OCI-LY7 (cell line): ENCODE results near the gene KLHL6. TPM values are rescaled to one million over a fixed set of nuclear protein-coding genes. Genes with fewer than 3 reads are reported as not detected.

ENCODE experiments used
- BruUV-seq: library from RNA; stranded (reverse); fragments of 400-500 nt; replicated peaks from 2 replicates; lab custom pipeline; 2021; lab: Mats Ljungman, UMichigan
- CTCF ChIA-PET: fragments of 300-600 bp; sonication (Branson Sonifier 250); formaldehyde crosslinking; loops from one replicate; lab custom pipeline; 2022; ENCODE audit warnings: antibody characterized with exemption; ENCODE audit not compliant: unreplicated experiment; lab: Charles Lee
- POLR2A ChIA-PET: fragments of 300-600 bp; sonication (Branson Sonifier 250); formaldehyde crosslinking; loops from one replicate; lab custom pipeline; 2022; ENCODE audit warnings: antibody characterized with exemption; lab: Charles Lee
- DNase-seq: peaks from one replicate; pipeline ENCODE4 v3.0.0-alpha.2; 2015; ENCODE audit warnings: low spot score
- H2AFZ ChIP-seq: fragments of 200-600 bp; sonication (generic), shearing (Covaris generic); 2 replicates; pipeline ENCODE4 v1.6.1; 2014; ENCODE audit warnings: mild to moderate bottlenecking, antibody characterized with exemption, low read length, moderate library complexity
- H3K27ac ChIP-seq: fragments of 200-600 bp; sonication (generic); 2 replicates; pipeline ENCODE4 v1.5.1; 2014; ENCODE audit warnings: mixed run types, low read depth, mild to moderate bottlenecking, moderate library complexity, low read length, inconsistent platforms; ENCODE audit not compliant: poor library complexity, severe bottlenecking
- H3K36me3 ChIP-seq: fragments of 200-600 bp; sonication (generic); 2 replicates; pipeline ENCODE4 v1.6.1; 2014; ENCODE audit warnings: mild to moderate bottlenecking, antibody characterized with exemption, low read length, moderate library complexity, mixed read lengths; ENCODE audit not compliant: insufficient read depth
- H3K4me1 ChIP-seq: fragments of 200-600 bp; sonication (generic); 2 replicates; pipeline ENCODE4 v1.5.1; 2014; ENCODE audit warnings: mild to moderate bottlenecking, low read length; ENCODE audit not compliant: insufficient read depth, poor library complexity, severe bottlenecking
- H3K4me2 ChIP-seq: fragments of 200-600 bp; sonication (generic); 2 replicates; pipeline ENCODE4 v1.6.1; 2014; ENCODE audit warnings: mild to moderate bottlenecking, low read length
- H3K4me3 ChIP-seq: fragments of 200-600 bp; sonication (generic); 2 replicates; pipeline ENCODE4 v1.5.1; 2014; ENCODE audit warnings: mild to moderate bottlenecking, low read depth, low read length; ENCODE audit not compliant: poor library complexity, severe bottlenecking
- H3K79me2 ChIP-seq: fragments of 200-600 bp; sonication (generic); 2 replicates; pipeline ENCODE4 v1.6.1; 2016; ENCODE audit warnings: low read depth, mild to moderate bottlenecking, low read length, moderate library complexity, mixed read lengths; ENCODE audit not compliant: insufficient read depth
- H3K9me2 ChIP-seq: fragments of 200-600 bp; sonication (generic); 2 replicates; pipeline ENCODE4 v1.6.1; 2016; ENCODE audit warnings: mild to moderate bottlenecking, low read length, mixed read lengths; ENCODE audit not compliant: insufficient read depth
- H3K9me3 ChIP-seq: fragments of 200-600 bp; sonication (generic); 2 replicates; pipeline ENCODE4 v1.6.1; 2014; ENCODE audit warnings: mild to moderate bottlenecking, mixed run types, low read length, mixed read lengths
- H4K20me1 ChIP-seq: fragments of 200-600 bp; sonication (generic); 2 replicates; pipeline ENCODE4 v1.6.1; 2014; ENCODE audit warnings: mild to moderate bottlenecking, antibody characterized with exemption, low read length, moderate library complexity, mixed read lengths; ENCODE audit not compliant: insufficient read depth
- CTCF ChIP-seq: fragments of 200-600 bp; sonication (generic); conservative IDR thresholded peaks from 2 replicates; pipeline ENCODE4 v1.5.1; 2014; ENCODE audit warnings: mild to moderate bottlenecking, antibody characterized with exemption, low read length, moderate library complexity, mixed read lengths
- EZH2phosphoT487 ChIP-seq: fragments of 200-600 bp; sonication (generic); IDR thresholded peaks from 2 replicates; pipeline ENCODE4 v1.6.1; 2018; ENCODE audit warnings: low read depth, borderline replicate concordance, mild to moderate bottlenecking, mixed run types, antibody characterized with exemption, low read length, moderate library complexity, mixed read lengths
- intact Hi-C: fragments of 100-400 bp; cut with micrococcal nuclease; formaldehyde crosslinking; loops from one replicate; pipeline ENCODE4 v1.10.0; 2022; ENCODE audit not compliant: unreplicated experiment
- total RNA-seq, 2 experiments: library from RNA; depleted of rRNA in 1 of 2; stranded (reverse); fragments of >200 nt in 1 of 2; shearing (Covaris generic) in 1 of 2; gene quantifications; 2 replicates each; pipeline ENCODE4 v1.2.3, GENCODE V29; 2014 to 2022

Gene KLHL6
- total RNA-seq, 2 experiments from 2014 or later: 143 to 169 TPM

GRCh38 chr3:183487016-183487415, 68.5 kb downstream of the KLHL6 start:
- Histone ChIP-seq H3K9me3 (no peaks in the 10 kb centered on the region), H3K36me3 (peaks cover 69% of the 10 kb centered on the region), H3K4me2 (no peak overlapping the region), H3K4me3 (no peak overlapping the region), H4K20me1 (no peaks in the 10 kb centered on the region), H3K4me1 (peaks cover 42% of the 10 kb centered on the region), H2AFZ (no peak overlapping the region), H3K27ac (peak overlapping the region; percentile 31), H3K79me2 (no peaks in the 10 kb centered on the region), H3K9me2 (no peaks in the 10 kb centered on the region)
- DNase-seq: no peak
- TF ChIP-seq CTCF (no peak), EZH2phosphoT487 (no peak)
- intact Hi-C loops: no loop called here
- ChIA-PET POLR2A (interaction anchor here (1.1 to 2.1 kb wide), 4 partner anchors 12 to 66 kb away, joined by 3 to 7 read pairs (median 4); no protein-coding TSS in a partner anchor), CTCF (no interaction called here)
- no TSS peak for BruUV-seq

DNA sequence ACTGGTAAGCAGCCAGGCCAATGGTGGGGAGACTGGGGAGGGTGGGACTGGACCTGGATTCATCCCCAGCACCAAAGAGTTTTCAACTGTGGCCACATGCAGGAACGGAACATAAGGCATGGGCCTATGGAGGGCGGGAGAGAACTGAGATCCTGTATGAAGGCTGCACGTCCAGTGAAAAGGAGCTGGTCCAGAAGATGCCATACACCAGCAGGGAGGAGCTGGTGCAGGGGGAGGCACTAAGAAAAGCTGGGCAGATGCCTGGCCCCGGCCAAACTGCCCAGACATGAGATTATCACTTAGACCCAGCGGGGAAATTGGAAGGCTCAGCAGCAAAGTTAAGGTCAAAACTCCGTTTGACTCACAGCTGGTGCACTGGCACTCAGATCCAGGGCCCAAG, 69.0 kb downstream of the KLHL6 start:
- no peaks in the 10 kb centered on the region for H3K9me3 ChIP-seq
- H3K27ac ChIP-seq: peak overlapping the region; percentile 55
- BruUV-seq: no TSS peak
- TF ChIP-seq CTCF: no peak
- no peak for TF ChIP-seq EZH2phosphoT487
- CTCF ChIA-PET: no interaction called here
- H3K4me3 ChIP-seq: no peak overlapping the region
- H3K9me2 ChIP-seq: no peaks in the 10 kb centered on the region
- H3K79me2 ChIP-seq: no peaks in the 10 kb centered on the region
- no peak overlapping the region for H2AFZ ChIP-seq
- H3K4me2 ChIP-seq: no peak overlapping the region
- peaks cover 42% of the 10 kb centered on the region for H3K4me1 ChIP-seq
- DNase-seq: no peak
- POLR2A ChIA-PET: interaction anchor here (0.9 to 2.1 kb wide), 6 partner anchors 10 to 95 kb away, joined by 3 to 7 read pairs (median 4); no protein-coding TSS in a partner anchor
- intact Hi-C loops: no loop called here
- H4K20me1 ChIP-seq: no peaks in the 10 kb centered on the region
- H3K36me3 ChIP-seq: peaks cover 64% of the 10 kb centered on the region

DNA sequence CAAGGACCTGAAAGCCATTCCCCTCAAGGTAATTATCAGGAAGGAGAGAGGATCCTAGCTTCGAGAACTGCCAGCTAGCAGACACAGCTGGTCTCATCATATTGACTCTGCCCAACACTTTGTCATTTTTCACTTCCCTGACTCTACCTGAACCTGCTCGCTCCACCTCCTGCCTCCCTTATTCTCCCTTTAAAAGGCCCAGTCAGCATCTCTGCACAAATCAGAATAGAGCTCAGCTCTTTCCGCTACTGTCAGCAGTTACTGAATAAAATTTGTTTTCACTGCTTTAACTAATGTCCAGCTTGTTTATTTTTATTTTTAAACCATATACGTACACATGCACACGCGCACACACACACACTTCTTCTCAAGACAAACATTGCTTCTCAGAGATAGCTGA, 69.9 kb downstream of the KLHL6 start:
- ChIA-PET POLR2A (interaction anchor here (0.6 to 2.1 kb wide), 11 partner anchors 9 to 219 kb away, joined by 3 to 7 read pairs (median 3); no protein-coding TSS in a partner anchor), CTCF (interaction anchor here (1.4 kb wide), 1 partner anchor 75 kb away, joined by 6 read pairs; no protein-coding TSS in a partner anchor)
- Histone ChIP-seq H3K4me2 (no peak overlapping the region), H3K4me1 (peaks cover 43% of the 10 kb centered on the region), H3K27ac (peak overlapping the region; percentile 55), H3K9me2 (no peaks in the 10 kb centered on the region), H2AFZ (no peak overlapping the region), H3K4me3 (no peak overlapping the region), H3K36me3 (peaks cover 55% of the 10 kb centered on the region), H4K20me1 (no peaks in the 10 kb centered on the region), H3K79me2 (no peaks in the 10 kb centered on the region), H3K9me3 (no peaks in the 10 kb centered on the region)
- peak; percentile 37 for DNase-seq
- TF ChIP-seq EZH2phosphoT487: no peak
- TF ChIP-seq CTCF: no peak
- intact Hi-C loops: loop anchor here (2.0 kb wide), 1 partner anchor 69 kb away; the partner anchor contains the start of gene KLHL6
- BruUV-seq: no TSS peak
